HepG2 (cell line): ENCODE data around the gene URB1. TPM values are rescaled to one million over a fixed set of nuclear protein-coding genes. Genes with fewer than 3 reads are reported as not detected.

ENCODE experiments used
- ATAC-seq: fragments of 200-7000 bp; cut with Tn5 transposase; 3 replicates; pipeline ENCODE4 v1.9.1; 2020; ENCODE audit warnings: mild to moderate bottlenecking, moderate library complexity
- BruUV-seq: library from RNA; stranded (reverse); fragments of 400-500 nt; replicated peaks from 2 replicates; lab custom pipeline; 2021; lab: Mats Ljungman, UMichigan
- CTCF ChIA-PET: fragments of 300-600 bp; formaldehyde crosslinking; extraction: SDS; loops from one replicate; lab custom pipeline; 2021; ENCODE audit warnings: low total read pairs, inconsistent platforms, low intra/inter-chr PET ratio; lab: Yijun Ruan, JAX
- POLR2A ChIA-PET: fragments of 350-600 bp; sonication (Branson Sonifier 250); formaldehyde crosslinking; loops from one replicate; lab custom pipeline; 2020; ENCODE audit warnings: antibody characterized with exemption, inconsistent platforms; lab: Yijun Ruan, JAX
- DNase-seq: peaks from one replicate; pipeline ENCODE4 v3.0.0-alpha.2; 2015; ENCODE audit warnings: low spot score
- FAIRE-seq: peaks from 3 replicates; lab custom pipeline; 2011; peaks lifted over from hg19 to GRCh38; lab: Jason Lieb, UNC
- H2AFZ ChIP-seq: one replicate; pipeline ENCODE4 v1.6.1; 2011; ENCODE audit warnings: low read length, inconsistent platforms
- H3K27ac ChIP-seq: fragments of 300-600 bp; 3 replicates; pipeline ENCODE4 v1.8.0; 2011; ENCODE audit warnings: mixed run types, mild to moderate bottlenecking, mixed read lengths, low read length, inconsistent platforms; ENCODE audit not compliant: insufficient read depth; ENCODE audit errors: extremely low read length
- H3K27me3 ChIP-seq, 2 experiments: fragments of 200-600 bp in 1 of 2; 2 replicates in 1 of 2; 3 replicates in 1 of 2; pipeline versions ENCODE4 v1.6.0 to v1.8.0; 2011; ENCODE audit warnings: low read length in 2 of 2, mild to moderate bottlenecking in 2 of 2, moderate library complexity in 2 of 2, inconsistent platforms in 1 of 2; ENCODE audit not compliant: insufficient read depth in 2 of 2, control insufficient read depth in 1 of 2
- H3K36me3 ChIP-seq, 2 experiments: fragments of 200-600 bp in 1 of 2; replicated peaks in 1 of 2; 2 replicates in 1 of 2; 3 replicates in 1 of 2; pipeline versions ENCODE4 v1.5.1 to v1.8.0; 2011; ENCODE audit warnings: low read length in 2 of 2, inconsistent platforms in 1 of 2; ENCODE audit not compliant: insufficient read depth in 2 of 2, control insufficient read depth in 1 of 2
- H3K4me1 ChIP-seq: 2 replicates; pipeline ENCODE4 v1.5.1; 2012; ENCODE audit warnings: low read length, inconsistent platforms; ENCODE audit not compliant: insufficient read depth
- H3K4me2 ChIP-seq: 2 replicates; pipeline ENCODE4 v1.6.0; 2011; ENCODE audit warnings: low read depth, low read length, inconsistent platforms
- H3K4me3 ChIP-seq, 3 experiments: fragments of 200-600 bp in 1 of 3; sonication (generic), shearing (Covaris generic) in 1 of 3; replicated peaks in 1 of 3; 2 replicates each; pipeline ENCODE4 v1.5.1; 2011 to 2016; ENCODE audit warnings: low read length in 3 of 3, inconsistent platforms in 2 of 3, low read depth in 2 of 3, mild to moderate bottlenecking in 2 of 3, control low read depth in 1 of 3, mixed read lengths in 1 of 3; ENCODE audit not compliant: insufficient read depth in 1 of 3
- H3K79me2 ChIP-seq: one replicate; pipeline ENCODE4 v1.6.1; 2011; ENCODE audit warnings: low read length, inconsistent platforms; ENCODE audit not compliant: insufficient read depth
- H3K9ac ChIP-seq: 2 replicates; pipeline ENCODE4 v1.6.0; 2011; ENCODE audit warnings: mild to moderate bottlenecking, low read depth, low read length, inconsistent platforms; ENCODE audit not compliant: insufficient read depth
- H3K9me3 ChIP-seq: 2 replicates; pipeline ENCODE4 v1.5.1; 2012; ENCODE audit warnings: mild to moderate bottlenecking, low read length
- H4K20me1 ChIP-seq: 2 replicates; pipeline ENCODE4 v1.6.0; 2011; ENCODE audit warnings: inconsistent platforms, mild to moderate bottlenecking, low read length, moderate library complexity; ENCODE audit not compliant: insufficient read depth
- BRD4 ChIP-seq: sonication (generic); formaldehyde crosslinking; IDR thresholded peaks from 2 replicates; pipeline ENCODE4 v1.4.0; 2020; ENCODE audit warnings: missing genetic modification reagents
- CEBPG ChIP-seq: IDR thresholded peaks from 2 replicates; pipeline ENCODE4 v1.6.1; 2016
- RARG ChIP-seq: sonication (generic); formaldehyde crosslinking; IDR thresholded peaks from 2 replicates; pipeline ENCODE4 v1.4.0; 2020; ENCODE audit warnings: low read depth, mild to moderate bottlenecking, missing genetic modification reagents
- TCF12 ChIP-seq, 2 experiments: fragments of 450-650 bp in 1 of 2; sonication (generic) in 1 of 2; formaldehyde crosslinking in 1 of 2; IDR thresholded peaks; 2 replicates each; pipeline versions ENCODE4 v1.6.1 to v1.8.0; 2017 to 2022; ENCODE audit warnings: antibody characterized with exemption in 1 of 2, mild to moderate bottlenecking in 1 of 2, missing genetic modification reagents in 1 of 2, moderate library complexity in 1 of 2
- ZNF142 ChIP-seq: sonication (generic); formaldehyde crosslinking; IDR thresholded peaks from 2 replicates; pipeline ENCODE4 v1.4.0; 2020; ENCODE audit warnings: missing genetic modification reagents
- ZNF225 ChIP-seq: sonication (generic); formaldehyde crosslinking; IDR thresholded peaks from 2 replicates; pipeline ENCODE4 v1.4.0; 2020; ENCODE audit warnings: mild to moderate bottlenecking, missing genetic modification reagents
- ZNF782 ChIP-seq: sonication (generic); formaldehyde crosslinking; IDR thresholded peaks from 2 replicates; pipeline ENCODE4 v1.4.0; 2020; ENCODE audit warnings: missing genetic modification reagents, mild to moderate bottlenecking, borderline replicate concordance
- WGBS: methylation state at CpG from one replicate; pipeline ENCODE4 v1.1.6; 2017; ENCODE audit warnings: low lambda C conversion rate; 5-methylcytosine and 5-hydroxymethylcytosine counted together
- in situ Hi-C: cut with HindIII; loops from 2 replicates; pipeline ENCODE4 v1.10.0; 2017; ENCODE audit warnings: low pct_unique_long_range_greater_than_20kb; ENCODE audit not compliant: extremely low pct_ligation_motif_present
- intact Hi-C: fragments of 100-400 bp; cut with micrococcal nuclease; formaldehyde crosslinking; loops from one replicate; pipeline ENCODE4 v1.10.0; 2022; ENCODE audit not compliant: unreplicated experiment
- polyA plus RNA-seq, 8 experiments: library from polyadenylated mRNA; depleted of rRNA in 3 of 8; stranded (reverse) in 7 of 8; unstranded in 1 of 8; fragments of >200 nt; fragmentation: Illumina TruSeq in 4 of 8; extraction: Trizol in 4 of 8; gene quantifications; 2 replicates each; pipeline versions ENCODE4 v1.2.1 to v1.2.3, GENCODE V29; 2011 to 2016; ENCODE audit warnings: low read depth in 4 of 8, missing spikeins in 1 of 8, mixed read lengths in 1 of 8; ENCODE audit not compliant: insufficient read depth in 1 of 8
- total RNA-seq, 5 experiments: library from RNA; depleted of rRNA; stranded (reverse); fragments of >200 nt; fragmentation: Illumina TruSeq; extraction: Trizol; gene quantifications; 2 replicates each; pipeline ENCODE4 v1.2.3, GENCODE V29; 2016; ENCODE audit warnings: low read depth in 1 of 5

URB1 gene
- total and polyA plus RNA-seq, 2 of the 13 experiments (the other 11 are each of a cell fraction or from before 2014, with no cell fraction given): 4.5 to 16.7 TPM

DNA sequence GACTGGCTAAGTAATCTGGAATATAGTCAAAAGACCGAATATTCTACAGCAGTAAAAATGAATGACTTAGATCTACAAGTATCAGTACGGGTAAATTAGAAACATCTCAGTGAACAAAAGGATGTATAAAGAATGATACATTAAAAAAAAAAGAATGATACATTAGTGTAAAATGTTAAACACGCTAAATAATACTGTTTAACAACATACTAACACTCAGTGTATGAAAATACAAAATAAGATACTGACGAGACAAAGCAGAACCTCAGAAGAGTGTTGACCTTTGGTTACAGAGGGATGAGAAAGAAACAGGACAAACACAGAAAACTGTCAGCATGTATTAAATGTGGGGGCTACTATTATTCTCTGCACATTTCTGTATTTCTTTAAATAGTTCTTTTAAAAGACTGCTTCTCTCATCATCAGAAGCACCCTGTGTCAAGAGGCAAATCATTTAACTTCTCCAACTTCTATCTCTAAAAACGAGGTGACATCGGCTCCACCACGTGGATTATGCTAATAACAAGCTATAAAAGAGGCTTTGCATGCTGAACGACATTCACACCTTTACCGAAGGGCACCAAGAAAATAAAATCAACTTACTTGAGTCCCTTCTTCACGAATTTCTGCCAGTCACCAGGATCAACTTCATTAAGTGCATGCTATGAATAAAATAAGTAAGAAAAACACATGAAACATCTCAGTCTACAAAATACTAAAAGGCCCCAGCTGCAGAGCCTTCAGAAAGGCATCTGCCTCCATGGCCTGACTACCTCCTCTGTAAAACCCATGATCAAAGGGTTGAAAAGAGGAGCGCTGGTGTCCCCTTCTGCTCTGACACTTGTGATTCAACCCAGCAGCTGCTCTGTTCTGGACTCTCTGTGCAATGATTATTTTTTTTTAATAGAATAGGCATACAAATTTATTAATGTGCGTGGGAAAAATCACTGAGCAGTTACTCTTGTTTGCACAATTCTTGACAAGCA, 51.7 kb downstream of the URB1 start (continued):
- TF ChIP-seq CEBPG (CRISPR knock-in tag): no peak

DNA sequence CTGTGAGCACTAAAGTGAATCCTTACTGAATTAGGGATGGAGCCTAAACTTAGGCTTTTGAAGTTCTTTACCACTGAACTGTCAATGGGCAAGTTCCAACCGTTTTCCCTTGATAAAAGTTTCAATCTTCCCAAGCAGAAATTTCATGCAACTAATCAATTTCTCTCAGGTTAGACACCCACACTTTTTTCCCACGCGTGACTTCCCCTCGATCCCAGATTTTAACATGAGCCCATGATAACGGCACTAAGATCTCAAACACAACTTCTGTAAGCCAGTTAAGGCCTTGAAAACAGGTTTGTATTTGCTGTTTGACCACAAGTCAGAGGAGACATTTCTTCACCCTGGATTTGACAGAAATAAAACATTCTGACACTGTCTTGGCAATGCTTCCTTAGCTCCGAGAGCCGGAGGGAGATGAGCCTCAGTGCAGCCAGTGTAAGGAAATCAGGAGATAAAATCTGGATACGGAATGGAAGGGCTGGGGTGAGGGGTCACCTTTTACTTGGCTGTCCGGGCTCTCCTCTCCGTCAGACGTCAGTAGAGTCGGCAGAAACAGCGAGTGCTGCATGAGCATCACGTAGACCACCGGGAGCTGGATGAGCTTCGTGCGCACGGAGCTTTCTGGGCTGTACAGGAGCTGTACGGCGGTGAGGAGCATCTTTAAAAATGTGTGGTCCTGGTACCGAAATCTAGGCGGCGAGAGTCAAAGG, 54.4 kb downstream of the URB1 start:
- BruUV-seq: no TSS peak
- TF ChIP-seq ZNF225 (CRISPR knock-in tag) (no peak), TCF12 (IDR thresholded peaks at IDR 0.05) (no peak), TCF12 (CRISPR knock-in tag; IDR thresholded peaks at IDR 0.05) (no peak)
- H3K4me2 ChIP-seq: no peak overlapping the region
- H3K9me3 ChIP-seq: no peaks in the 10 kb centered on the region
- CTCF ChIA-PET: no interaction called here
- H3K9ac ChIP-seq: no peak overlapping the region
- ATAC-seq: no peak
- no peak overlapping the region for H3K4me3 ChIP-seq
- H3K4me1 ChIP-seq: peaks cover 2% of the 10 kb centered on the region
- DNase-seq: no peak
- H3K27me3 ChIP-seq: no peaks in the 10 kb centered on the region
- no peak overlapping the region for H3K27ac ChIP-seq
- 97% methylated on average over 23 of the region's 23 CpGs for WGBS
- H2AFZ ChIP-seq: no peak overlapping the region
- intact Hi-C loops: loop anchor here (10.0 kb wide), 1 partner anchor 64 kb away; the partner anchor contains the start of gene MIS18A
- in situ Hi-C loops: no loop called here
- H3K79me2 ChIP-seq: no peaks in the 10 kb centered on the region
- H4K20me1 ChIP-seq: no peaks in the 10 kb centered on the region
- POLR2A ChIA-PET: no interaction called here
- H3K36me3 ChIP-seq: peaks cover 35 to 83% of the 10 kb centered on the region in 2 experiments
- no peak for FAIRE-seq

DNA sequence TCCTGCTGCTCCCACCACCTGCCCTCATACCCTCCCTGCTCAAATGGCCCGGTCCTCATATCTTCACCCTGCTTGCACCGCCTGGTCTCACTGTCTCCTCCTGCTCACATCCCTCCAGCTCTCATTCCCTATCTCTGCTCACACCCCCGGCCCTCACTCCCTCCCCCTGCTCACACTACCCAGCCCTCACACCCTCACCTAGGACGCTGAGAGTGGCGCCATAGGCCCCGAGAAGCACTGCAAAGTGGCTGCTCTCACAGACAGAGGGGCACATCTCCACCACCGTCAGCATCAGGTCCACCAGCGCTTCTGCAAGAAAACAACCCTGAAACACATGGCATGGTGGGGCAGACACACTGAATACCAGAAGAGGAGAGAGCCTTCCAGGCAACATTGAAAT, 55.6 kb downstream of the URB1 start:
- WGBS: over 99% methylated on average over 8 of the region's 8 CpGs
- POLR2A ChIA-PET: no interaction called here
- H4K20me1 ChIP-seq: no peaks in the 10 kb centered on the region
- no peaks in the 10 kb centered on the region for H3K27me3 ChIP-seq
- H3K4me2 ChIP-seq: no peak overlapping the region
- FAIRE-seq (no peak), ATAC-seq (no peak), DNase-seq (no peak)
- no peak overlapping the region for H3K4me3 ChIP-seq
- CTCF ChIA-PET: no interaction called here
- intact Hi-C loops (loop anchor here (10.0 kb wide), 1 partner anchor 62 kb away; the partner anchor contains the start of gene MIS18A), in situ Hi-C loops (no loop called here)
- no peaks in the 10 kb centered on the region for H3K79me2 ChIP-seq
- peaks cover 36 to 77% of the 10 kb centered on the region in 2 experiments for H3K36me3 ChIP-seq
- no peak overlapping the region for H3K27ac ChIP-seq
- no peak overlapping the region for H2AFZ ChIP-seq
- H3K4me1 ChIP-seq: peaks cover 14% of the 10 kb centered on the region
- H3K9ac ChIP-seq: no peak overlapping the region
- no TSS peak for BruUV-seq
- no peaks in the 10 kb centered on the region for H3K9me3 ChIP-seq
- TF ChIP-seq BRD4 (CRISPR knock-in tag) (no peak), RARG (CRISPR knock-in tag) (no peak), ZNF142 (CRISPR knock-in tag) (no peak), ZNF782 (no peak)
